ENCODE results near the gene SEMA4A. TPM values are rescaled to one million over a fixed set of nuclear protein-coding genes. Genes with fewer than 3 reads are reported as not detected.
A peak's percentile ranks its signal among the peaks of the same experiment; 100 is the strongest.

Gene SEMA4A
- total RNA-seq, 1 donor from 2014 or later: 1.6 TPM

DNA sequence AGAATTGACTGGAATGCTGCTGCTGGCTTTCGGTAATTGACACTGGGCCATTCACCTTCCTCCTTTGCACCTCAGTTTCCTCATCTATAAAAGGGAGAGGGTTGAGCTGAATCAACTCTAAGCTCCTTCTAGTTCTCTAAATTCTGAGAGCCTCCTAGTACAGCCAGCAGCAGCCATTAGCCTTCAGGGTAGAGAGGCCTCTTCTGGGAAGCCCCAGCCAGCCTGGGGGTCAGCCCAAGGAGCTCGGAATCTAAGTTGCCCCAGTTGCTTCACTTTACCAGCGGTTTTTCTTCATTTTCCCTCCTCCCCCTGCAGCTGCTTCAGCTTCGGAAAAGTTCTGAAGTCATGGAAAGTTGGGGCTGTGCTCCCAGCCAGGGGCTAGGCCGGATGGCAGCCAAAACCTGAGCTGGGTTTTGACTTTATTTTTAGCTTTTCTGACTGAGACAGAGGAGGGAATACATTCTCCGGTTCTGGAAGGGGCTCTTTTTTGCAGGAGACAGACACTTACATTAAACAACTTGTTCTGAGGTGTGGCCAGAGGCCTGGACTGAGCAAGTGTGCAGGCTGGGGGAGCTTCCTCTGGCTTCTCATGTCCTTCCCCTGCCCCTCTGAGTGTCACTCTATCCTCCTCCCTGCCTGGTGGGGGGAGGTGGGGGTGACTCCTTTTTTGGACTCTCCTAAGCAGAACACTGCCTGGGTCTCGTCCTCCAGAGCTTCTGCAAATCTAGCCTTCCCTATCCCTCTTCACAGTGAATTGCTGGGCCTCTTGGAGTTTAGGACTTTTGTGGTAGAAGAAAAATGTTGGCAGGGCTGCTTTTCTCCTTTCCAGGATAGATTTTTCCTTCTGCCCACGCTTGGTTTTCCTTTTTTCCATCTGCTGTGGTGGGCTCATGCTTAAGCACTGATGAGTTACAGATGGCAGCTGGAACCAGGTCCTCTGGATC is 24.5 kb upstream of the SEMA4A start:
- H3K27ac Mint-ChIP-seq (ENCODE audit: unreplicated experiment): peak overlapping the region; percentile 99
- no peak for DNase-seq (ENCODE audit: low spot score)
- H3K9me3 Mint-ChIP-seq (ENCODE audit: low read depth): no peaks in the 10 kb centered on the region
- no peaks in the 10 kb centered on the region for H3K27me3 Mint-ChIP-seq (ENCODE audit: low read depth)
- H3K36me3 Mint-ChIP-seq (ENCODE audit: low read depth): peaks cover 12% of the 10 kb centered on the region
- peak overlapping the region; percentile 53 for H3K4me3 Mint-ChIP-seq (ENCODE audit: unreplicated experiment)
- H3K4me1 Mint-ChIP-seq (ENCODE audit: low read depth): peaks cover 69% of the 10 kb centered on the region
- TF ChIP-seq, protein P1, sequence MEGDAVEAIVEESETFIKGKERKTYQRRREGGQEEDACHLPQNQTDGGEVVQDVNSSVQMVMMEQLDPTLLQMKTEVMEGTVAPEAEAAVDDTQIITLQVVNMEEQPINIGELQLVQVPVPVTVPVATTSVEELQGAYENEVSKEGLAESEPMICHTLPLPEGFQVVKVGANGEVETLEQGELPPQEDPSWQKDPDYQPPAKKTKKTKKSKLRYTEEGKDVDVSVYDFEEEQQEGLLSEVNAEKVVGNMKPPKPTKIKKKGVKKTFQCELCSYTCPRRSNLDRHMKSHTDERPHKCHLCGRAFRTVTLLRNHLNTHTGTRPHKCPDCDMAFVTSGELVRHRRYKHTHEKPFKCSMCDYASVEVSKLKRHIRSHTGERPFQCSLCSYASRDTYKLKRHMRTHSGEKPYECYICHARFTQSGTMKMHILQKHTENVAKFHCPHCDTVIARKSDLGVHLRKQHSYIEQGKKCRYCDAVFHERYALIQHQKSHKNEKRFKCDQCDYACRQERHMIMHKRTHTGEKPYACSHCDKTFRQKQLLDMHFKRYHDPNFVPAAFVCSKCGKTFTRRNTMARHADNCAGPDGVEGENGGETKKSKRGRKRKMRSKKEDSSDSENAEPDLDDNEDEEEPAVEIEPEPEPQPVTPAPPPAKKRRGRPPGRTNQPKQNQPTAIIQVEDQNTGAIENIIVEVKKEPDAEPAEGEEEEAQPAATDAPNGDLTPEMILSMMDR (IDR thresholded peaks at IDR 0.05): no peak

DNA sequence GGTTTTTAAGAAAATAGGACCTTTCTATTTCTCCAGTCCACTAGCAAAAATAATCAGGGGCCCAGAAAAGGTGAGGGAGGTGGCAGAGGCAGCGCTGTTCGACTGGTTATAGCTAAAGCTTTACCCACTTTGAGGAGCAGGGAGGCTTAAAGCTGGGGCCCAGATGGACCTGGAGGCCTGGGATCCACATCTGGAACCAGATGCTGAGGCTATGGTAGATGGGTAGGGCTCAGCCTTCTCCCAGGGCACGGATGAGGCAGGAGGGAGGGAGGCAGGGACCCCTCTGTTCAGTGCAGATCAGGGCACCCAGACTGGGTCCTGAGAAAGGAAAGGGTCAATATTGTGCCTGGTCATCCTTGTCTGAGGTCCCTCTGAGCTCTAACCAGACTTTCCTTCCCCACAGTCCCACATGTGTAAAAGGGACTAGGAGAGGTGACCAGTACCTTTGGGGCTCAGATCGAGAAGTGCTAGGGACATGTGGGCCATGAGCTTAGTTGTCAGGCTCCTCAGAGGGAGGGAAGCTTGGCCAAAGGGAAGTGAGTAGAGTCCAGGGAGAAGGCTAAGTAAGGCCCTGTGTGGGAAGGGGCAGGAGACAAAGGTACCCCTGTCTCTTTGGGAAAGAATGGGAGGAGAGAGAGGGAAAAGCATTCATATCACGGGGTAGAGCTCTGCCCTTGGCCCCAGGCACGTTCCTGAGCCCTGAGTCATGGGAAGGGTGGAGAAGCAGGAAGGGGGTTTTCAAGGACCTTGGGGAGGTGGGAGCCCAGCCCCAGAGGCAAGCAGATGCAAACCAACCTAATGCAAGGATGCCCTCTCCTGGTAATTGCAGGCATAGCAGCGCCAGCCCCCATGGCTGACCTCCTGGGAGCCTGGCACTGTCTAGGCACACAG is 23.5 kb upstream of the SEMA4A start:
- Mint-ChIP-seq H3K27ac (ENCODE audit: unreplicated experiment) (peak overlapping the region; percentile 99), H3K36me3 (ENCODE audit: low read depth) (peaks cover 22% of the 10 kb centered on the region), H3K9me3 (ENCODE audit: low read depth) (no peaks in the 10 kb centered on the region), H3K27me3 (ENCODE audit: low read depth) (no peaks in the 10 kb centered on the region), H3K4me3 (ENCODE audit: unreplicated experiment) (peak overlapping the region; percentile 53), H3K4me1 (ENCODE audit: low read depth) (peaks cover 59% of the 10 kb centered on the region)
- TF ChIP-seq, protein P1 (IDR thresholded peaks at IDR 0.05): peak; percentile 97
- DNase-seq (ENCODE audit: low spot score): peak; percentile 96

DNA sequence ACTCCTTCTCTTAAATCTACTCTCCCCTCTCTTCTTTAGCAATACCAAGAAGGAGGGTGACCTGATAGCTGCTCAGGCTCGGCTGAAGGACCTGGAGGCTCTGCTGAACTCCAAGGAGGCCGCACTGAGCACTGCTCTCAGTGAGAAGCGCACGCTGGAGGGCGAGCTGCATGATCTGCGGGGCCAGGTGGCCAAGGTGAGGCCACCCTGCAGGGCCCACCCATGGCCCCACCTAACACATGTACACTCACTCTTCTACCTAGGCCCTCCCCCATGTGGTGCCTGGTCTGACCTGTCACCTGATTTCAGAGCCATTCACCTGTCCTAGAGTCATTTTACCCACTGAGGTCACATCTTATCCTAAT is 22.8 kb upstream of the SEMA4A start:
- Mint-ChIP-seq H3K4me3 (ENCODE audit: unreplicated experiment) (no peak overlapping the region), H3K9me3 (ENCODE audit: low read depth) (no peaks in the 10 kb centered on the region), H3K4me1 (ENCODE audit: low read depth) (peaks cover 53% of the 10 kb centered on the region), H3K27me3 (ENCODE audit: low read depth) (no peaks in the 10 kb centered on the region), H3K36me3 (ENCODE audit: low read depth) (peaks cover 24% of the 10 kb centered on the region), H3K27ac (ENCODE audit: unreplicated experiment) (peak overlapping the region; percentile 99)
- DNase-seq (ENCODE audit: low spot score): peak; percentile 84
- TF ChIP-seq, protein P1 (IDR thresholded peaks at IDR 0.05): peak; percentile 54

DNA sequence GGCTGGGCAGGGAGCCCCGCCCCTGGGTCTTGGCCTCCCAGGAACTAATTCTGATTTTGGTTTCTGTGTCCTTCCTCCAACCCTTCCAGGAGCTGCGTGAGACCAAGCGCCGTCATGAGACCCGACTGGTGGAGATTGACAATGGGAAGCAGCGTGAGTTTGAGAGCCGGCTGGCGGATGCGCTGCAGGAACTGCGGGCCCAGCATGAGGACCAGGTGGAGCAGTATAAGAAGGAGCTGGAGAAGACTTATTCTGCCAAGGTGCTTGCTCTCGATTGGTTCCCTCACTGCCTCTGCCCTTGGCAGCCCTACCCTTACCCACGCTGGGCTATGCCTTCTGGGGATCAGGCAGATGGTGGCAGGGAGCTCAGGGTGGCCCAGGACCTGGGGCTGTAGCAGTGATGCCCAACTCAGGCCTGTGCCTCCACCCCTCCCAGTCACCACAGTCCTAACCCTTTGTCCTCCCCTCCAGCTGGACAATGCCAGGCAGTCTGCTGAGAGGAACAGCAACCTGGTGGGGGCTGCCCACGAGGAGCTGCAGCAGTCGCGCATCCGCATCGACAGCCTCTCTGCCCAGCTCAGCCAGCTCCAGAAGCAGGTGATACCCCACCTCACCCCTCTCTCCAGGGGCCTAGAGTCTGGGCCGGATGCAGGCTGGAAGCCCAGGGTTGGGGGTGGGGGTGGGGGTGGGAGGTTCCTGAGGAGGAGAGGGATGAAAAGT is 18.5 kb upstream of the SEMA4A start:
- Mint-ChIP-seq H3K4me1 (ENCODE audit: low read depth) (peaks cover 23% of the 10 kb centered on the region), H3K27ac (ENCODE audit: unreplicated experiment) (peak overlapping the region; percentile 17), H3K4me3 (ENCODE audit: unreplicated experiment) (no peak overlapping the region), H3K36me3 (ENCODE audit: low read depth) (peaks cover 44% of the 10 kb centered on the region), H3K27me3 (ENCODE audit: low read depth) (no peaks in the 10 kb centered on the region), H3K9me3 (ENCODE audit: low read depth) (no peaks in the 10 kb centered on the region)
- no peak for DNase-seq (ENCODE audit: low spot score)
- TF ChIP-seq, protein P1 (IDR thresholded peaks at IDR 0.05): no peak

Data from chondrocyte (in vitro differentiated cells).